HG03064 (cell line): ENCODE data around the gene EHF.

Source experiments
- ATAC-seq: cut with Tn5 transposase; IDR thresholded peaks from one replicate; pipeline ENCODE4 v1.9.1; 2021; ENCODE audit warnings: low read depth; ENCODE audit not compliant: unreplicated experiment

The EHF gene

GRCh38 chr11:34707462-34707840, 86.6 kb downstream of the EHF start:
- no peak for ATAC-seq
